ENCODE data around the gene KLHL3.

Gene KLHL3

DNA sequence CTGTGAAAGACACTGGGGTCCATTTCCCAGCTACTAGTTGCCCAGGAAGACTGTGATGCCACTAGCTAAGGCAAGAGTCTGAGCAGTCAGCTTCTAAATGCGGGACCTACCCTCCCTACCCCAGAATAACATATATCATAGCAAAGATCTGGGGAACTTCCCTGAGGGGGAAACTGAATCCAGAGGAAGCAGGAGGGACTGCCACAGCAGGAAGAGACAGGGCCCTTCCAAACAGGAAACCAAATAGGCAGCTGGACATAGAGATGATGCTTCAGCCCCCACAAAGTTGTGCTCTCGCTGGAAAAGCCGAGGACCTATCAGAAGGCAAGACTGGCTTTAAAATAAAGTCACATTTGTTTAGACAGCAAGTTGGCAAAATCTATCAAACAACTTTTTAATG, 51.1 kb downstream of the KLHL3 start:
- Histone ChIP-seq H3K4me2 (ENCODE audit: low read depth, low read length, poor library complexity, severe bottlenecking) (no peak overlapping the region), H3K9me2 (replicated peaks; ENCODE audit: insufficient read depth, low read length) (no peaks in the 10 kb centered on the region), H3F3A (ENCODE audit: insufficient read depth) (no peaks in the 10 kb centered on the region), H3K9me3 (ENCODE audit: insufficient read depth, low read length) (no peaks in the 10 kb centered on the region), H3K9ac (ENCODE audit: low read length) (no peak overlapping the region), H3K4me3 (ENCODE audit: insufficient read depth, low read length, poor library complexity, severe bottlenecking) (no peak overlapping the region), H4K20me1 (ENCODE audit: low read depth, low read length) (no peaks in the 10 kb centered on the region), H3K79me2 (ENCODE audit: insufficient read depth, low read length) (no peaks in the 10 kb centered on the region), H2AFZ (ENCODE audit: low read depth, low read length, severe bottlenecking) (no peak overlapping the region), H3K27ac (ENCODE audit: low read depth, low read length) (no peak overlapping the region), H3K36me3 (ENCODE audit: low read length) (no peaks in the 10 kb centered on the region), H3K27me3 (ENCODE audit: low read length) (no peaks in the 10 kb centered on the region)
- TF ChIP-seq CTCF (IDR thresholded peaks at IDR 0.05; ENCODE audit: insufficient read depth, low read length, poor library complexity, severe bottlenecking): no peak
- TF ChIP-seq EZH2phosphoT487 (conservative IDR thresholded peaks at IDR 0.05; ENCODE audit: low read length): no peak

- Histone ChIP-seq H3K9ac (ENCODE audit: low read length) (no peak overlapping the region), H3K4me3 (ENCODE audit: insufficient read depth, low read length, poor library complexity, severe bottlenecking) (no peak overlapping the region), H3K79me2 (ENCODE audit: insufficient read depth, low read length) (no peaks in the 10 kb centered on the region), H3K27me3 (ENCODE audit: low read length) (no peaks in the 10 kb centered on the region), H3K27ac (ENCODE audit: low read depth, low read length) (no peak overlapping the region), H3K9me3 (ENCODE audit: insufficient read depth, low read length) (no peaks in the 10 kb centered on the region), H3K4me2 (ENCODE audit: low read depth, low read length, poor library complexity, severe bottlenecking) (no peak overlapping the region), H2AFZ (ENCODE audit: low read depth, low read length, severe bottlenecking) (no peak overlapping the region), H3K36me3 (ENCODE audit: low read length) (no peaks in the 10 kb centered on the region), H3K9me2 (replicated peaks; ENCODE audit: insufficient read depth, low read length) (no peaks in the 10 kb centered on the region), H4K20me1 (ENCODE audit: low read depth, low read length) (no peaks in the 10 kb centered on the region), H3F3A (ENCODE audit: insufficient read depth) (no peaks in the 10 kb centered on the region)
- TF ChIP-seq CTCF (IDR thresholded peaks at IDR 0.05; ENCODE audit: insufficient read depth, low read length, poor library complexity, severe bottlenecking): no peak
- no peak for TF ChIP-seq EZH2phosphoT487 (conservative IDR thresholded peaks at IDR 0.05; ENCODE audit: low read length)
Observed at GRCh38 chr5:137681191-137681590, 54.7 kb downstream of the KLHL3 start.

- Histone ChIP-seq H3F3A (ENCODE audit: insufficient read depth) (no peaks in the 10 kb centered on the region), H2AFZ (ENCODE audit: low read depth, low read length, severe bottlenecking) (no peak overlapping the region), H3K4me2 (ENCODE audit: low read depth, low read length, poor library complexity, severe bottlenecking) (no peak overlapping the region), H3K4me3 (ENCODE audit: insufficient read depth, low read length, poor library complexity, severe bottlenecking) (no peak overlapping the region), H3K79me2 (ENCODE audit: insufficient read depth, low read length) (no peaks in the 10 kb centered on the region), H3K27ac (ENCODE audit: low read depth, low read length) (no peak overlapping the region), H3K36me3 (ENCODE audit: low read length) (no peaks in the 10 kb centered on the region), H3K9ac (ENCODE audit: low read length) (no peak overlapping the region), H3K9me3 (ENCODE audit: insufficient read depth, low read length) (no peaks in the 10 kb centered on the region), H3K9me2 (replicated peaks; ENCODE audit: insufficient read depth, low read length) (no peaks in the 10 kb centered on the region), H3K27me3 (ENCODE audit: low read length) (no peaks in the 10 kb centered on the region), H4K20me1 (ENCODE audit: low read depth, low read length) (no peaks in the 10 kb centered on the region)
- TF ChIP-seq CTCF (IDR thresholded peaks at IDR 0.05; ENCODE audit: insufficient read depth, low read length, poor library complexity, severe bottlenecking) (no peak), EZH2phosphoT487 (conservative IDR thresholded peaks at IDR 0.05; ENCODE audit: low read length) (no peak)
Observed at GRCh38 chr5:137679910-137680309, 56.0 kb downstream of the KLHL3 start.

DNA sequence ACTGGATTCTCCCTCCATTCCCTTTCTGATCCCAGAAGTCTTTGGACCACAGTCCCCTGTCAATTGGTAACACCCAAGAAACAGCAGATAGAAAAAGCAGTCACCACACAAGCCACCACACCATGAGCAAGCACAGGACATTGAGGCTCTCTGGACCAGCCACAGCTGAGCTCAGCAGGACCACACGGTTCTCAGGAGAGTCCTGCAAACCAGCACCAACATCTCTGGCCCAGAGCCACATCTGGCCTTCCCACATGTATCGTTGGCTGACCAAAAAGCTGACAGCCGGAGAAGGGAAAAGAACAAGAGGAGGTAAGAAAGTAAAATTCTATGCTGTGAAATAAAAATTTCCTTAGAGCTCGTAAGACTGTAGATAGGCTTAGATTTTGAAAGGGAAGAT, 56.7 kb downstream of the KLHL3 start:
- H3K4me2 ChIP-seq (ENCODE audit: low read depth, low read length, poor library complexity, severe bottlenecking): no peak overlapping the region
- H3F3A ChIP-seq (ENCODE audit: insufficient read depth): no peaks in the 10 kb centered on the region
- no peaks in the 10 kb centered on the region for H3K27me3 ChIP-seq (ENCODE audit: low read length)
- H3K36me3 ChIP-seq (ENCODE audit: low read length): no peaks in the 10 kb centered on the region
- no peak overlapping the region for H3K4me3 ChIP-seq (ENCODE audit: insufficient read depth, low read length, poor library complexity, severe bottlenecking)
- no peak overlapping the region for H3K9ac ChIP-seq (ENCODE audit: low read length)
- H3K79me2 ChIP-seq (ENCODE audit: insufficient read depth, low read length): no peaks in the 10 kb centered on the region
- no peak for TF ChIP-seq CTCF (IDR thresholded peaks at IDR 0.05; ENCODE audit: insufficient read depth, low read length, poor library complexity, severe bottlenecking)
- TF ChIP-seq EZH2phosphoT487 (conservative IDR thresholded peaks at IDR 0.05; ENCODE audit: low read length): no peak
- H2AFZ ChIP-seq (ENCODE audit: low read depth, low read length, severe bottlenecking): no peak overlapping the region
- H3K9me2 ChIP-seq (replicated peaks; ENCODE audit: insufficient read depth, low read length): no peaks in the 10 kb centered on the region
- H3K9me3 ChIP-seq (ENCODE audit: insufficient read depth, low read length): no peaks in the 10 kb centered on the region
- no peak overlapping the region for H3K27ac ChIP-seq (ENCODE audit: low read depth, low read length)
- no peaks in the 10 kb centered on the region for H4K20me1 ChIP-seq (ENCODE audit: low read depth, low read length)
